H1 (cell line): ENCODE data around the gene OLFML2B. TPM values are rescaled to one million over a fixed set of nuclear protein-coding genes. Genes with fewer than 3 reads are reported as not detected.

ENCODE experiments used
- BRCA1 ChIP-seq: IDR thresholded peaks from 2 replicates; pipeline ENCODE4 v1.6.1; 2012; ENCODE audit warnings: low read depth, low read length, improper control_type of control experiment
- KDM5A ChIP-seq: fragments of 200-600 bp; IDR thresholded peaks from 2 replicates; pipeline ENCODE4 v1.7.1; 2012; ENCODE audit warnings: mild to moderate bottlenecking, low read length, inconsistent platforms, mixed read lengths
- SAP30 ChIP-seq: fragments of 300-600 bp; sonication (generic); IDR thresholded peaks from 2 replicates; pipeline ENCODE4 v1.7.1; 2012; ENCODE audit warnings: low read length, moderate library complexity, mild to moderate bottlenecking, inconsistent platforms; ENCODE audit not compliant: insufficient read depth, insufficient replicate concordance
- SP2 ChIP-seq: IDR thresholded peaks from 2 replicates; pipeline ENCODE4 v1.6.1; 2012; ENCODE audit warnings: mild to moderate bottlenecking, low read length, inconsistent platforms
- TAF7 ChIP-seq: optimal IDR thresholded peaks from 2 replicates; pipeline ENCODE3; 2011; ENCODE audit warnings: low read depth, mild to moderate bottlenecking, inconsistent platforms, low read length, moderate library complexity, borderline replicate concordance
- ZNF274 ChIP-seq: IDR thresholded peaks from 2 replicates; pipeline ENCODE4 v1.7.0; 2012; ENCODE audit warnings: low read length, borderline replicate concordance; ENCODE audit errors: extremely low read depth
- polyA plus RNA-seq, 7 experiments: library from polyadenylated mRNA; depleted of rRNA in 3 of 7; stranded (reverse) in 5 of 7; unstranded in 2 of 7; fragments of >200 nt in 5 of 7; fragments of 200-250 nt in 2 of 7; gene quantifications; 1 replicate in 5 of 7; 2 replicates in 1 of 7; 4 replicates in 1 of 7; pipeline versions ENCODE4 v1.2.1 to v1.2.3, GENCODE V29; 2011 to 2013; ENCODE audit warnings: missing spikeins in 2 of 7, mixed read lengths in 2 of 7
- total RNA-seq: library from RNA; stranded (reverse); fragmentation: NEBNext Ultra II Directional; extraction: Animal tissue kit (Norgen Biotek cat#: 25700); gene quantifications from 2 replicates; pipeline ENCODE4 v1.2.1, GENCODE V29; 2021

OLFML2B gene
- total and polyA plus RNA-seq, 2 of the 8 experiments (the other 6 are each of a cell fraction or from before 2014, with no cell fraction given), result 6.5 to 10.4 TPM

- TF ChIP-seq ZNF274, result no peak
- no peak for TF ChIP-seq SP2
- no peak for TF ChIP-seq TAF7
- TF ChIP-seq KDM5A, result no peak
- TF ChIP-seq BRCA1, result no peak
- TF ChIP-seq SAP30, result no peak
- TF ChIP-seq, all 59 proteins: peak for 0
Measured at GRCh38 chr1:161956097-161956496, 67.6 kb downstream of the OLFML2B start (continued).
